ENCODE results near the gene MTMR8.

- no peak for TF ChIP-seq CTCF (IDR thresholded peaks at IDR 0.05; ENCODE audit: extremely low read depth in 1 of 2, insufficient read depth in 1 of 2, low read depth in 1 of 2, low read length in 2 of 2)
- TF ChIP-seq POLR2A (IDR thresholded peaks at IDR 0.05; ENCODE audit: low read depth, low read length) = no peak
- TF ChIP-seq MAX (IDR thresholded peaks at IDR 0.05; ENCODE audit: insufficient read depth, insufficient read length) = no peak
- TF ChIP-seq POLR2AphosphoS5 (IDR thresholded peaks at IDR 0.05; ENCODE audit: insufficient read depth, low read depth, low read length) = no peak
- TF ChIP-seq EZH2 (IDR thresholded peaks at IDR 0.05; ENCODE audit: borderline replicate concordance, low read depth, low read length, severe bottlenecking) = no peak
- TF ChIP-seq JUN (IDR thresholded peaks at IDR 0.05; ENCODE audit: borderline replicate concordance, insufficient read depth, insufficient read length, low read depth) = no peak
- TF ChIP-seq FOS (IDR thresholded peaks at IDR 0.05; ENCODE audit: borderline replicate concordance, insufficient read depth, low read length) = no peak
- no peak for TF ChIP-seq GATA2 (IDR thresholded peaks at IDR 0.05; ENCODE audit: insufficient read depth, insufficient read length, low read depth, low read length)
- TF ChIP-seq MYC (IDR thresholded peaks at IDR 0.05; ENCODE audit: low read depth, low read length) = no peak
These were observed 2.8 kb upstream of the MTMR8 start for GRCh38 chrX:64398088-64398487.

Measured in endothelial cell of umbilical vein (primary cell).